HuH-7.5 (cell line): Measurements from ENCODE around the gene ABCC4.

Experiments used
- DNase-seq: peaks from one replicate; pipeline ENCODE4 v3.0.0; 2011; ENCODE audit warnings: low spot score

ABCC4 gene

DNA sequence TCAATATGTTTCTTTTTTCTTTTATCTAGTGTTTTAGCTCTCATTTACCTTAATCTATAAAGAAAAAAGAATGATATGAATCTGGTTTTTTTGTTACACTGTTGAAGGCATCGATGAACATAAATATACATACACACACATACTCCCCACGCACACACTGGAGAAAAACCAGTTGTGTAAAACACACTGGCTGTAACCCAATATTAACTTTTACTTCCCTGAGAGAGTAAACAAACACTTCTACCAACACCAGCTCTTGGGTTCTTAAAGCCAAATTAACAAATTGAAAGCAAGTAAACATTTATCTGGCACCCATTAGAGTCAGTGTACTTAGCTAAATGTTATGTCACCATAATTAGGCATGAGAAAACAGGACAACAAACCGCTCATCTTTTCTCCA, 145.7 kb downstream of the ABCC4 start:
- DNase-seq = no peak

DNA sequence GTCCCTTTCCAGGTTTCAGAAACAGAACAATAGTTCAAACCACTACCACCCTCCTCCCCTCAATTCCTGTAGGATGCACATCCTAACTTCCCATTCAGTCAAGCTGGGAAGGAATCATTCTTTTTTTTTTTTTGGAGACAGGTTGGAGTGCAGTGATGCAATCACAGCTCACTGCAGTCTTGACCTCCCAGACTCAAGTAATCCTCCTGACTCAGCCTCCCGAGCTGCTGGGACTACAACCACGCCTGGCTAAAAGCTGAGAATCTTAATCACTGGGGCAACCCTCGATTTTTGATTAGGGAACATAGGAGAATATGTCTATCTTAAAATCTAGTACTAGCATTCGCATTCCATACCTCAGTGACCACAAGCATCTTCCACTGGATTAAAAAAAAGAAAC, 146.2 kb downstream of the ABCC4 start:
- DNase-seq = no peak

DNA sequence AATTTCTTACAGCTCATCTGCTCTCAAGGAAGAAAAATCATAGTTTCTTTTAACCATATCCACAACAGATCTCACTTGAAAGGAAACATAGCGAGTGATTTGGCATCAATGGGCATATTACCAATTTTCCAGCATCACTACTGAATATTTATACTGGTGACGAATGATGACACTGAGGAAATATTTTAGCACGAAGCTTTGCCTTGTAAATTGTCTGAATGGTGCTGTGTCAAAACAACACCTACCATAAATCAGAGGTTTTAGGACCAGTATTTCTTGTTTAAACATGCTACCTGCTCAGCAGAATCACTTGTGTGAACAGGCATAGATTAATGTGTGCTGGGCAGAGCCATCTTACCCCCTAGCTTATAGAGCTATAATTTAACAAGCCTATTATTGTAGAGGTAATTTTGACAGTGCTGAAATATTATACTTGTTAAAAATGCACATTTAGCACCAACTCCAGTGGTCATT, 146.8 kb downstream of the ABCC4 start:
- DNase-seq = no peak

DNA sequence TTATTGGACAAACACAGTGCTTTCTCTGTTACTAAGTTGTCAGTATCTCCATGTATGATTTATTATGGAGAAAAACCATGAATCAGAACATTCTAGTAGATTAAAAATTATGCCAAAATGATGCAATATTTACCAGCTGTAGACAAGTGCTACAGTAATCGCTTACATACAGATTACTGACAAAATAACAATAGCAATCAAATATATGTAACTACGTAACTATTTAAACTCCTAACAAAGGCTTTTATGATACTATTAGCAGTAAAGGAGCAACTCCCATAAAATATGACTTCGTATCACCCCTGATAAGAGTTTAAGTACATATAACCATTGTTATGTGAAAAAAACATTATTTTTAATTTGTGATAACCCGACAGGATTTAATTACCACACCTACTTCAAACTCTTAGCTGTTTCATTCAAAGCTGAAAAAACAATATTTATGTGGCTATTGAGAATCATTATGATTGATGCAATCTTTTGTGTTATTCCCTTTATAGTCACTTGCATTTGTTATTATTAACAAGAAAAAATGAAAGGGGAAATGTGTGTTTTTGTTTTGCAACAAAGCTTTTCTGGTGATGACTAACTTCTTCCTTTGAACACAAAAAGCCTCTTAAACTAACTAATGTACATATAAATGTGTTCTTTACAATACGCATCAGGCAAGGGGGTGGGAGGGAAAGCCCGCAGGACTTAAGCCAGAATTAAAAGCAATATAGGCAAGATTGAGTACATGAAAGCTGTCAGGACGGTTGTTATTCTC, 147.4 kb downstream of the ABCC4 start:
- DNase-seq = no peak

DNA sequence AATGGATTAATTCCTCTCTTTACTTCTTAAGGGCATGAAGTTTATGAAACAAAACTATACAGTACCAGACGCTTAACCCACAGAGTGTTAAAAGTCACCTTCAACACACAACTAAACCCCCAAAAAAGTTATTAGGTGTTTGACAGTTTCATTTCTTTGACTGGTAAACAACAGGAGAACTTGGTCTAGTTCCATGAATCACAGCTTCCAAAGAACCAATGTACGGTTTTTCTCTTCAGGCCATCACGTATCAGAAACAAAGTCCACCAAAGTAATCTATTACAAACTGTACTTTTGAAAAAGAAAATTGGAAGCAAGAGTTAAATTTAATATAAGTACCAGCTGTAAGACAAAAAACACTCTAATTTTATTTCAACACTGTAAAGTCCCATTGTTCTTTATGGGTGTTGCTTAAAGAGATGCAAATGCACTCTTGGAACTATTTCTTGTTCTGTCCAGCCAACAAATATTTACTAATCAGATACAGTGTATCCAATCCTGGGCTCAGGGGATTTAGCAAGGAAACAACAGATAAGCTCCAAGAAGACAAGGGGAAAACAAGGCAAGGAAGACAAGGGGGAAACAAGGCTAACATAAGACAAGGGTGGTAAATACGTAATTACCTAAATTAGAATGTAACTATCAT, 149.2 kb downstream of the ABCC4 start:
- no peak for DNase-seq

DNA sequence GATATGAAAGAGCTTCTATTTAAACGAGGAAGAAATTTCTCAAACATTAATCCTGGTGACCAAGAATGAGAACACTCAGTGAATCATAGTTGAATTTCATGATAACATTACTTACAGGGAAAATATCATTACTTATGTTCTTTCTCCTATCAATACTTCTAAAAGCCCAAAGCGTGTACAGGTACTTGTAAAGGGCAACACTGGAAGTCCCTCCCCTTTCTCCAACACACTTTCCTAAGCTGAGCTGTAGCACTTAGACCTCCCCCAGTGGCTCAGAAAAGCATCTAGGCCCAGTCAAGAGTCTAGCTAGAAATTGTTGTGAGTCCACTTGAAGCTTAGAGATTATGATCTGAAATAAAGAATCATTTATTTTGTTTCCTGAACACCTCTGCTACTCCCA, 150.7 kb downstream of the ABCC4 start:
- no peak for DNase-seq

DNA sequence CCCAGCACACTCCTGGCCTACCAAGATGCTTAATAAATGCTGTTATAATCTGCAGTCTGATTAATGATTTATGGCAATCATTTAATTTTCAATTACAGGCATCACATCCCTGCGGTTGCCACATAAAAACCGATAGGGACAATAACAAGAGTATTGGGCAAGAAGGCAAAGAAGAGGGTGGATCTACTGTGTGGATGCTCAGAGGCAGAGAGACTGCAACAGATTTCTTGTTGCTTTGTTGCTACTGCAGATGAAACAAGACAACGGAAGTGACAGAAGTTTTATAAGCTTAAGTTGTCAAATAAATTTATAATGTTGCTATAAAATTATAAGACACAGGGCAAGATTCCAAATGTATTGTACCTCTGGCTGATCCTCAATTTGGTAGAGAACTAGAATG, 154.8 kb downstream of the ABCC4 start:
- DNase-seq = no peak

DNA sequence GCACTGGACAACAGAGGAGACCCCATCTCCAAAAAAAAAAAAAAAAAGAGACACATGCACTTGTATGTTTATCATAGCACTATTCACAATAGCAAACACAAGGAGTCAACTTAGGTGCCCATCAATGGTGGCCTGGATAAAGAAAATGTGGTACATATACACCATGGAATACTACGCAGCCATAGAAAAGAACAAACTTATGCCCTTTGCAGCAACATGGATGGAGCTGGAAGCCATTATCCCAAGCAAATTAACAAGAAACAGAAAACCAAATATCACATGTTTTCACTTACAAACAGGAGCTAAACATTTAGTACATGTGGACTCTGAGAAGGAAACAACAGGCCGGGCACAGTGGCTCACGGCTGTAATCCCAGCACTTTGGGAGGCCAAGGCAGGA, 155.7 kb downstream of the ABCC4 start:
- DNase-seq = no peak

DNA sequence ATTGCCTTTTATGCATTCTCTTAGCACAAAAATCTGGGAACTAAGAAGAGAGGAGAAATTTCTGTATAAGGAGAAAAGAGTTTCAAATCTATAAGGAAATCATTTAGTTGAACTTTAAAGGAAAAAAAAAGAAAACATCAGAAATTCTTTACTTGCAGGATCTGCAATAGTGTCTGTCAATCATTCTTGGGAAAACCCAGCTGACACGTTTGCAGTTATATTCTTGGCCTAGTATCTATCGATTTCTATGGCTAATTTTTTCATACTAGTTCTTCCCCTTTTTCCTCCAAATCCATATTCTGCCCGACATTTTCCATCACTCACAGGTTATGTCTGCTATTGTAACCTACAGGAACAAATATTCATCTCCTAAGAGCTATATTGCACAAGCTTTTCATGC, 160.7 kb downstream of the ABCC4 start:
- no peak for DNase-seq

DNA sequence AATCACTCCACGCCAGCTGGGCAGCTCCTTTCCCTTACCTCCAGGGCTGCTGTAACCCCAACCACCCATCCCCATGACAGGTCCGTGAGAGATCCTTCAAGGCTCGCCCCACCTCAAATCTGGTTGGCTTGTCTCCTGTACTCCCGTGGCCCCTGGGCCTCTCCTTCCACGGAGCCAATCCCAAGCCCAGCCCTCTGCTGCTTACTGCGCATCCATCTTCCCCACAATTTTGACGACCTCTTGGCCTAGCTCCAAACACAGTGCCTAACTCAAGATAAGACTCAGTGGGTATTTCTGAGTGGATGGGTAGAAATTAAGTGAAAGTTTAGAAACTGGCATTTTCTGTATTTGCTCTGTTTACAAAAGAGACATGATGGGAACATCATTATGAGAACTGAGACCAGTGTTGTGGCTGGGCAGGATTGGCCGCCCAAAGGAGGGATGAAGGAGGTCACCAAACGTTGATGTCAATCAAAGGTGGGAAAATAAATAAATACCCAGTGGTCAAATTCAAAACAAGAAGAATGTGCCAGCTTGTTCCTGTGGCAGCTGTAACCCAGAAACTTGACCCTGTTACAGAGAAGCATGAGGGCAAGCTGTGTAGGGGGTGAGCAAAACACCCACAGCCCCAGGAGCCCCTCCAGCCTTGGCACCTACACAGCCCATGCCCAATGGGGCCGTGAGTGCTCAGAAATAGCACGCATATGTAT, 162.2 kb downstream of the ABCC4 start:
- no peak for DNase-seq

DNA sequence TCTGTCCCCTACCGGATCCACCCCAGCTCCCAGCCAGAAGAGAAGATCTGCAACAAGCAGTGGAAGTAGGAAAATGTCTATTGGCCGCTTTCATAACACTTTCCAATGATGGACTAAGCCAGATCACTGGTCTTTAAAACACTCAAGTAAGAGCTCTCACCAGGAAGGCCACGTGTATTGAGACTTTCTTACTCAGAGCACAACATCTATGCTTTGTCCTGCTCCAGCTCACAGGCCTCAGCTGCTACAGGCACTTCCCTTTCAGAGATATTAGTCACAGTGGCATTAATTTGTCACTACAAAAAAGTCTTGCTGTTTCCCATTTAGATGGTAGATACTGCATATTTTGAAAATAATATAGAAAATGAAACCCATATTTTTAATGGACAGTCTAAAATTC, 164.2 kb downstream of the ABCC4 start:
- DNase-seq = no peak

DNA sequence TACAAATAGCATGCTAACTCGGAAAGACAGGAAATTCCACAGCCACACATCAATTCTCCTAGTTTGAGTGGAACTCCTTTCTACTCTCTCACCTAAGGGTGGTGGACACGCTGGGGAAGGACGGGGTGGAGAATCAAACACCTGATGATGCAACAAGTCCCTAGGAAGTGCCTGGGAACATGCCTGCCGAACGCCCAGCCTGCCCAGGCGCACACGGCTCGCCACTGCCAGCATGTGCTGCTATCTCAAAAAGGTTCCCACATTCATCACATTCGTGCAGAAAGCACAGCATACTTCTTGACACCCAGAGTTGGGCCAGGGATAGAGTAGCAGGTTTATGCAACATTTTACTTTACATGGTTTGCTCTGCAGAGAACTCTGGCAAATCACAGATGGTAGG, 164.6 kb downstream of the ABCC4 start:
- DNase-seq = no peak

DNA sequence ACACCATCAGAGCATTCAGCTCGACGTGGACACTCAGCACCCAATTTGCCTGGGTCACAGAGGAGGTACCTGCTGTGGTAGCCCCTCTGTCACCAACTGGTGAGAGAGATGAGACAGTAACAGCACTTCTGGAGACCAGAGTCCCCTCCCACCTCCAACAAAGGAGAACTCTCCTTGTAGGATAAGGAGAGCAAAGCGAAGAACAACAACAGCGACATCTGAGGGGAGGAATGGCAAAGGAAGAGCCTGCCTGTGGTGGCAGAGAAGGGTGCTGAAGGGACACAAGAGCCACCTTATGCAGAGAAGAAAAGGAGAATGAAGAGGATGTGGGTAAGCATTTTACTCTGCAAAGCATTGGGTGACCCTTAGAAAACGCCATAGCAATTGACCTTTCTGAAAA, 167.8 kb downstream of the ABCC4 start:
- DNase-seq = no peak

DNA sequence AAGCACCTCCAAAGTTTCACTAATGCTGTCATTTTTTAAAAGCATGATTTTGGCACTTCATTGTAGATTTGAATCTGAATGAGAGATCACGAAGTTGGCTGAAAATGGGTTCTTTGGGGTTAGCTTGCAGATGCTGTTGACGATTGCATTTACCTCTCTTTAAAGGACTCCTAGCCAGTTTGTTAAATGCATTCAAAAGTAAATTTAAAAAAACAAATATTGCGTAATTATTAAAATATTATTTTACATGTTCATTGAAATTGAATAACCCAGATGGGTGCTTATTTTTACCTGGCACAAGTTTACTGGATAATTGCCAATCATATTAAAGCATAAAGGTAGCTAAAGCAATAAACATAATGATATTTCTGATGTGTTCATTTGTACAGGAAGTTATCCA, 172.2 kb downstream of the ABCC4 start:
- no peak for DNase-seq

DNA sequence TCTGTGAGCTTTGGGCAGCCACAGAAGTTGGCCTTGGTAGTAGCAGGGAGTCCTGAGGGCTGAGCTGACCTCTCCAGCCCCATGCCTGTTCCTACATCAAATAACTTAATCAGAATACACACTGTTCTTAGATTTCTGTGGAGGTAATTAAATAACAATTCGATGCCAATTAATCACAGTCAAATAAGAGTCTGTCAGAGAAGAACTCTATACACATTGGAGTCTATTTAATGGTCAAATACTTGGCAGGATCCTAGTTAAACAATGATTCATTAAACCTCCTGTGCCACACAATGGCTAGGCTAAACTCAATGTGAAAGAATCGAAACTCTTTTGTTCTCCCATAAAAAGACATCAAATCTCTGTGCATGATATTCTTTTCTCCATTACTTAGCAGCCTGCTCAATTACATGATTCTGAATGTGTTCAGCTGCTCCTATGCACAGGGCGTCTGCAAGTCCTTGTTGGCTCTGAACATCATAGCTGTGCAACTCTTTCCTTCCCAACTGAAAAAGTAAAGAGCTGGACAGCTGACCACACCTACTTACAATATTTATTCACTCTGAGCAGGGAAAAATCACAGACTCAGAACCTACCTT, 173.1 kb downstream of the ABCC4 start:
- no peak for DNase-seq

DNA sequence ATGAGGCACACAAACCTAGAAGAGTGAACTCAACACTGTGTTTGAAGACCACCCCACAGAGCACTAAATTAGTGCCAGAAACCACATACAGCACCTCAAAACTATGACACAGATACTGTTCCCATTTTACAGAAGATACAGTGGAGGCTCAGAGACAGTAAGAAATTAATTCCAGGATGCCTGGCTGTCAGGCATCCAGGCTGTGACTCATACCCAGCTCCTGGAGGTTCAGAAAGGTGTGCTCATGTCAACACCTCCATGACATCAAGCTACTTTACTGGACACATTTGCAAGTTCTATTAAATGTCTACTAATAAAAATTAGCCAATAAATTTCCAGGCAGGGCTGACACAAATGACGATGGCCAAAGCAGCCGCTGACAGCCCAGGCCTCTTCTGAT, 176.3 kb downstream of the ABCC4 start:
- no peak for DNase-seq

DNA sequence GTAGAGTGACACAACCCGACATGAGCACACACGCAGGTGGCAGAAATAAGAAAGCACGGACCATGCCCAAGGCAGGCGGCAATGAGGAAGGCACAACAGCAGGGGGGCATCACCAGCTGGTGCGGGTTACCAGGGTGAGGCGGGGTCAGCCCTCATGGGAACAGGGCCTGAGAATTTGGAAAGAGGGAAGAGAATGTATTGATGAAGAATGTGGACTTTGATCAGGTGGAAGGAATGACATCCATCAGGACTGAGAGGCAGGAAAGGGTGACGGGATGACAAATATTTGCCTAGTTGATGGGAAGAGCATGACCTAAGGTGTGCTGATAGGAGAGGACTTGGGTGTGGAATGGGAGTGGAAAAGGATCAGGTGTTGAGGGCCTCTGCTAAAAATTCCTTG, 177.5 kb downstream of the ABCC4 start:
- no peak for DNase-seq

DNA sequence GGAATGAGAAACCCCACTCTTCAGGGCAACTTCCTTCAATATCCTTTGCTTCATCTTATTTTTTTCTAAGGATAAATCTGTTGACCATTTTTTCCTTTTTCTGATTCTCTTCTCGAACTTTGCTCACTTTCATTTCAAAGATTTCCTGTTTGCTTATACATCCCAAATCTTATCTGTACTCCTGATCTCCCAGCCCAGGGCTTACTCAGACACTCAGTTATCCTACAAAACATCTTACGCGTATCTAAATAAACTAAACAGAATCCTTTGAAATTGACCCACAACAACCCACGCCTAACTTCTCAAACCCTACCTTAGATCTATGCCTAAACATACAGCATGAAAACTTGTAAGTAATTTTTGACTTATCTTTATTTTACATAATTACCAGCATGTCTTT, 179.2 kb downstream of the ABCC4 start:
- no peak for DNase-seq

DNA sequence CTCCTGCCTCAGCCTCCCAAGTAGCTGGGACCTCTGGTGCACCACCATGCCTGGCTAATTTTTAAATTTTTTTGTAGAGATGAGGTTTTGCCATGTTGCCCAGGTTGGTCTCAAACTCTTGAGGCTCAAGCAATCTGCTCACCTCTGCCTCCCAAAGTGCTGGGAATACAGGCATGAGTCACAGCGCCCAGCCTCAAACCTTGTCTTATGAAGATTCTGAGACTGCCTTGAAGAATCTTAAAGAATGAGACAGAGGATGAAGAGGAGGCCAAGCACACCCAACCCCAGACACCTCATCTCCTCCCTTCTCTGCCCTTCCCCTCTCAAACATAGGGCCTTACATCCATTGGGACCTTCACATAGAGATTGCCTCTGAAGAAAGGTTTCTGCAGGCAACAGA, 179.7 kb downstream of the ABCC4 start:
- no peak for DNase-seq

DNA sequence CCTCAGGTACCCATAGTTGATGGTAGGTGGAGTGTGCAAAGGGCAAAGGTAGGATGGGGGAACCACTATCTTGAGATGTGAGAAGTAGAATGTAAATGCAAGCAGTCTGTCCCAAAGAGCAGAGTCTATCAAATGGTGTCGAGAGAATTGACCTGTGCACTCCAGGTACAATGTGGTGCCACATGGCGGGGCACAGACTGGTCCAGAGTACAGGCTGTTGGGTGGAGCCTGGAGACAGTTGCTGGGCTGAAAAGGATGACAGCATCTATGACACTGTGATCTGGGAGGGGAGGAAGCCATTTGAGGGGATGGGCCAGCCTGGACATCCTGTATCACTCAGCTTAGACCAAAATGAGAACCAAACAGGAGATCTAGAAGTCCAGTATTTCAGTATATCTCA, 180.6 kb downstream of the ABCC4 start:
- no peak for DNase-seq

DNA sequence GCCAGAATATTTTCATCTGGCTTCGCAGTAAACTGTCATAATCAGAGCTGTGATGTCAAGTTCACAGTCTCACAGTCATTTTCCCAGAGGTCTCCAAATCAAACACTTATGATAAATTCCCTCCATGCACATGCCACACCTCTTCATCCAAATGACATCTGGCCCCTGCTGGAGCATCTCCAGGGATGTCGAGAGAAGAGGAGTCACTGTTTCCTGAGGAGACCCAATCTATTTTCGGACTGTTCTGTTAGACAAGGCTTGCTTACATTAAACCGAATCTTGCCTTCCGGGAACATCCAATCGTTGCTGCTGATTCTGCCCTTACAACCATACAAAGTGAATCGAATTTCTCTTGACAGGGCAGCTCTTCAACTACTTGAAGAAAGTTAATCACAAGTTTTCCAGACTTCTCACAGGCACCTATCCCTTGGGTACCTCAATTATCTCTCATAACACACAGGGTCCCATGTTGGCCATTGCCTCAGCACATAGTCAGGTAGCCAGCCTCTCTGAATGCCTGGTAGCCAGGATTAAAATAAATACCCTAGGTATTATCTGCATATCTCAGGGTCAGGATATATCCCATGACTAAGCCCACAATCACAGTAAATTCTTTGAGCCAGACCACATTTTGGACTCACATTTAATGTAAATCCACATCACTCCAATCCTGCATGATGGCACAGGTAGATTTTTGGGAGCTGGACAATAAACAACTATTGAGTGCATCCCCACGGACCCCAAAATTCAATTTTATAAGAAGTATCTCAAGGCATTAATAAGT, 182.5 kb downstream of the ABCC4 start:
- DNase-seq = no peak

DNA sequence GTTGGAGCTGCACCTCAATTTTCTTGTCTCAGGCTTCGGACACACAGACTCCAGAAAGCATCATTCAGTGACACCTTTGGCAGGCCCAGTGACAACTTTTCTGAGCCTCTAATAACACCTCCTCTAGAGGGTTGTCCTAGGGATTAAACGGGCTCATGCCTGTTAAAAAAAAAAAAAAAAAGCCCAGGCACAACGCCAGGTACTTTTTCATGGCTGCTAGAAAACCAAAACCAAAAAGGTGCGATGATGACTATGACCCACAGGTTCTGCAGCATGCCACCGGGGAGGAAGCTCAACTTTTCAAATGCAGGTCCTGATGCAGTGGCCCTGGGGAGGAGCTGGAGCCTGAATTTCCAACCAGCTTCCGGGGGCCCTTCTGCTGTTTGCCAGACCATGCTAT, 184.2 kb downstream of the ABCC4 start:
- no peak for DNase-seq
